ENCODE measurements around the gene TCEAL8.

GRCh38 chrX:103236296-103236695 is 18.7 kb downstream of the TCEAL8 start:
- TF ChIP-seq CTCF (IDR thresholded peaks at IDR 0.05) (no peak), POLR2A (IDR thresholded peaks at IDR 0.05) (no peak)
